NK-92 treated with Interleukin-12 subunit alpha and Interleukin-12 subunit beta, amount 100 ng/mL, for 24 hours (cell line): ENCODE measurements around the gene KANSL1.
"Not testable (repeated sequence)": the region's sequence is repeated elsewhere in the genome, so short reads cannot be mapped to it uniquely, and the experiment has no call there.

Experiments
- DNase-seq: peaks from one replicate; lab custom pipeline; 2025; lab: John Stamatoyannopoulos, UW

The KANSL1 gene

GRCh38 chr17:46020023-46020761 is 173.0 kb downstream of the KANSL1 start:
- DNase-seq, result peak; percentile 59

DNA sequence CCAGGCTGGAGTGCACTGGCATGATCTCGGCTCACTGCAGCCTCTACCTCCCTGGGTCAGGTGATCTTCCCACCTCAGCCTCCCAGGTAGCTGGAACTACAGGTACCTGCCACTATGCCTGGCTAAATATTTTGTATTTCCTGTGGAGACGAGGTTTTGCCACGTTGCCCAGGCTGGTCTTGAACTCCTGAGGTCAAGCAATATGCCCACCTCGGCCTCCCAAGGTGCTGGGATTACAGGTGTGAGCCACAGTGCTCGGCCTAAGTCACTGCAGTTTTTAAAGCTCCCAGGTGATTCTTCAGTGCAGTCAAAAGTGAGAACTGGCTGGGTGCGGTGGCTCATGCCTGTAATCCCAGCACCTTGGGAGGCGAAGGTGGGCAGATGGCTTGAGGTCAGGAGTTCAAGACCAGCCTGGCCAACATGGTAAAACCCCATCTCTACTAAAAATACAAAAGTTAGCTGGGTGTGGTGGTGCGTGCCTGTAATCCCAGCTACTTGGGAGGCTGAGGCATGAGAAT is 173.8 kb downstream of the KANSL1 start:
- not testable (repeated sequence) for DNase-seq

DNA sequence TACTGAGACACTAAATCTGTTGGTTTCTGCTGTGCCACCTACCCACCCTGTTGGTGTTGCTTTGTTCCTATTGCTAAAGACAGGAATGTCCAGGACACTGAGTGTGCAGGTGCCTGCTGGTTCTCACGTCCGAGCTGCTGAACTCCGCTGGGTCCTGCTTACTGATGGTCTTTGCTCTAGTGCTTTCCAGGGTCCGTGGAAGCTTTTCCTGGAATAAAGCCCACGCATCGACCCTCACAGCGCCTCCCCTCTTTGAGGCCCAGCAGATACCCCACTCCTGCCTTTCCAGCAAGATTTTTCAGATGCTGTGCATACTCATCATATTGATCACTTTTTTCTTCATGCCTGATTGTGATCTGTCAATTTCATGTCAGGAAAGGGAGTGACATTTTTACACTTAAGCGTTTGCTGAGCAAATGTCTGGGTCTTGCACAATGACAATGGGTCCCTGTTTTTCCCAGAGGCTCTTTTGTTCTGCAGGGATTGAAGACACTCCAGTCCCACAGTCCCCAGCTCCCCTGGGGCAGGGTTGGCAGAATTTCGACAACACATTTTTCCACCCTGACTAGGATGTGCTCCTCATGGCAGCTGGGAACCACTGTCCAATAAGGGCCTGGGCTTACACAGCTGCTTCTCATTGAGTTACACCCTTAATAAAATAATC is 179.6 kb downstream of the KANSL1 start:
- DNase-seq, result no peak

- no peak for DNase-seq
These were observed 180.1 kb downstream of the KANSL1 start for GRCh38 chr17:46013127-46013501.

GRCh38 chr17:46012506-46013079 is 180.6 kb downstream of the KANSL1 start:
- DNase-seq, result no peak

DNA sequence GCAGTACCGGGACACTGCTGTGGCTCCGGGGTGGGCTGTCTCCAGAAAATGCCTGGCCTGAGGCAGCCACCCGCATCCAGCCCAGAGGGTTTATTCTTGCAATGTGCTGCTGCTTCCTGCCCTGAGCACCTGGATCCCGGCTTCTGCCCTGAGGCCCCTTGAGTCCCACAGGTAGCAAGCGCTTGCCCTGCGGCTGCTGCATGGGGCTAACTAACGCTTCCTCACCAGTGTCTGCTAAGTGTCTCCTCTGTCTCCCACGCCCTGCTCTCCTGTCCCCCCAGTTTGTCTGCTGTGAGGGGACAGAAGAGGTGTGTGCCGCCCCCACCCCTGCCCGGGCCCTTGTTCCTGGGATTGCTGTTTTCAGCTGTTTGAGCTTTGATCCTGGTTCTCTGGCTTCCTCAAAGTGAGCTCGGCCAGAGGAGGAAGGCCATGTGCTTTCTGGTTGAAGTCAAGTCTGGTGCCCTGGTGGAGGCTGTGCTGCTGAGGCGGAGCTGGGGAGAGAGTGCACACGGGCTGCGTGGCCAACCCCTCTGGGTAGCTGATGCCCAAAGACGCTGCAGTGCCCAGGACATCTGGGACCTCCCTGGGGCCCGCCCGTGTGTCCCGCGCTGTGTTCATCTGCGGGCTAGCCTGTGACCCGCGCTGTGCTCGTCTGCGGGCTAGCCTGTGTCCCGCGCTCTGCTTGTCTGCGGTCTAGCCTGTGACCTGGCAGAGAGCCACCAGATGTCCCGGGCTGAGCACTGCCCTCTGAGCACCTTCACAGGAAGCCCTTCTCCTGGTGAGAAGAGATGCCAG is 181.3 kb downstream of the KANSL1 start:
- DNase-seq, result no peak

- no peak for DNase-seq
These were observed 182.5 kb downstream of the KANSL1 start for GRCh38 chr17:46010597-46011186.

DNA sequence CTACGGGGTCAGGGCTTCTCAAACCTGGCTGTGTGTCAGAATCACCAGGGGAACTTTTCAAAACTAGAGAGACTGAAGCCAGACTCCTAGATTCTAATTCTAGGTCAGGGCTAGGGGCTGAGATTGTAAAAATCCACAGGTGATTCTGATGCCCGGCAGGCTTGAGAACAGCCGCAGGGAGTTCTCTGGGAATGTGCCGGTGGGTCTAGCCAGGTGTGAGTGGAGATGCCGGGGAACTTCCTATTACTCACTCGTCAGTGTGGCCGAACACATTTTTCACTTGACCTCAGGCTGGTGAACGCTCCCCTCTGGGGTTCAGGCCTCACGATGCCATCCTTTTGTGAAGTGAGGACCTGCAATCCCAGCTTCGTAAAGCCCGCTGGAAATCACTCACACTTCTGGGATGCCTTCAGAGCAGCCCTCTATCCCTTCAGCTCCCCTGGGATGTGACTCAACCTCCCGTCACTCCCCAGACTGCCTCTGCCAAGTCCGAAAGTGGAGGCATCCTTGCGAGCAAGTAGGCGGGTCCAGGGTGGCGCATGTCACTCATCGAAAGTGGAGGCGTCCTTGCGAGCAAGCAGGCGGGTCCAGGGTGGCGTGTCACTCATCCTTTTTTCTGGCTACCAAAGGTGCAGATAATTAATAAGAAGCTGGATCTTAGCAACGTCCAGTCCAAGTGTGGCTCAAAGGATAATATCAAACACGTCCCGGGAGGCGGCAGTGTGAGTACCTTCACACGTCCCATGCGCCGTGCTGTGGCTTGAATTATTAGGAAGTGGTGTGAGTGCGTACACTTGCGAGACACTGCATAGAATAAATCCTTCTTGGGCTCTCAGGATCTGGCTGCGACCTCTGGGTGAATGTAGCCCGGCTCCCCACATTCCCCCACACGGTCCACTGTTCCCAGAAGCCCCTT is 183.3 kb downstream of the KANSL1 start:
- no peak for DNase-seq

- no peak for DNase-seq
These were observed 184.6 kb downstream of the KANSL1 start for GRCh38 chr17:46008591-46008990.

DNA sequence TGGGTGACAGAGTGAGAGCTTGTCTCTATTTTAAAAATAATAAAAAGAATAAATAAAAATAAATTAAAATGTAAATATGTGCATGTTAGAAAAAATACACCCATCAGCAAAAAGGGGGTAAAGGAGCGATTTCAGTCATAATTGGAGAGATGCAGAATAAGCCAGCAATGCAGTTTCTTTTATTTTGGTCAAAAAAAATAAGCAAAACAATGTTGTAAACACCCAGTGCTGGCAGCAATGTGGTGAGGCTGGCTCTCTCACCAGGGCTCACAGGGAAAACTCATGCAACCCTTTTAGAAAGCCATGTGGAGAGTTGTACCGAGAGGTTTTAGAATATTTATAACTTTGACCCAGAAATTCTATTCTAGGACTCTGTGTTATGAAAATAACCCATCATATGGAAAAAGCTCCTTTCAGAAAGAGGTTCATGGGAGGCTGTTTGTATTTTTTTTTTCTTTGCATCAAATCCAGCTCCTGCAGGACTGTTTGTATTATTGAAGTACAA is 185.7 kb downstream of the KANSL1 start:
- DNase-seq, result no peak

DNA sequence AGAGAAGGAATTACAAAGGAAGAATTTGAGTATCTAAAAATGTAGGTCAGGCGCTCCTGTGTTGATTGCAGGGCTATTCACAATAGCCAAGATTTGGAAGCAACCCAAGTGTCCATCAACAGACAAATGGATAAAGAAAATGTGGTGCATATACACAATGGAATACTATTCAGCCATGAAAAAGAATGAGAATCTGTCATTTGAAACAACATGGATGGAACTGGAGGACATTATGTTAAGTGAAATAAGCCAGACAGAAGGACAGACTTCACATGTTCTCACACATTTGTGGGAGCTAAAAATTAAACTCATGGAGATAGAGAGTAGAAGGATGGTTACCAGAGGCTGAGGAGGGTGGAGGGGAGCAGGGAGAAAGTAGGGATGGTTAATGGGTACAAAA is 187.1 kb downstream of the KANSL1 start:
- not testable (repeated sequence) for DNase-seq

DNA sequence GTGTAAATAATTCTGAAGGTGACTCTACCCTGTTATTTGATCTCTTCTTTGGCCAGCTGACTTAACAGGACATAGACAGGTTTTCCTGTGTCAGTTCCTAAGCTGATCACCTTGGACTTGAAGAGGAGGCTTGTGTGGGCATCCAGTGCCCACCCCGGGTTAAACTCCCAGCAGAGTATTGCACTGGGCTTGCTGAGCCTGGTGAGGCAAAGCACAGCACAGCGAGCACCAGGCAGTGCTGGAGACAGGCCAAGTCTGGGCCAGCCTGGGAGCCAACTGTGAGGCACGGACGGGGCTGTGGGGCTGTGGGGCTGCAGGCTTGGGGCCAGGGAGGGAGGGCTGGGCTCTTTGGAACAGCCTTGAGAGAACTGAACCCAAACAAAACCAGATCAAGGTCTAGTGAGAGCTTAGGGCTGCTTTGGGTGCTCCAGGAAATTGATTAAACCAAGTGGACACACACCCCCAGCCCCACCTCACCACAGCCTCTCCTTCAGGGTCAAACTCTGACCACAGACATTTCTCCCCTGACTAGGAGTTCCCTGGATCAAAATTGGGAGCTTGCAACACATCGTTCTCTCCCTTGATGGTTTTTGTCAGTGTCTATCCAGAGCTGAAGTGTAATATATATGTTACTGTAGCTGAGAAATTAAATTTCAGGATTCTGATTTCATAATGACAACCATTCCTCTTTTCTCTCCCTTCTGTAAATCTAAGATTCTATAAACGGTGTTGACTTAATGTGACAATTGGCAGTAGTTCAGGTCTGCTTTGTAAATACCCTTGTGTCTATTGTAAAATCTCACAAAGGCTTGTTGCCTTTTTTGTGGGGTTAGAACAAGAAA is 189.1 kb downstream of the KANSL1 start:
- DNase-seq, result no peak

DNA sequence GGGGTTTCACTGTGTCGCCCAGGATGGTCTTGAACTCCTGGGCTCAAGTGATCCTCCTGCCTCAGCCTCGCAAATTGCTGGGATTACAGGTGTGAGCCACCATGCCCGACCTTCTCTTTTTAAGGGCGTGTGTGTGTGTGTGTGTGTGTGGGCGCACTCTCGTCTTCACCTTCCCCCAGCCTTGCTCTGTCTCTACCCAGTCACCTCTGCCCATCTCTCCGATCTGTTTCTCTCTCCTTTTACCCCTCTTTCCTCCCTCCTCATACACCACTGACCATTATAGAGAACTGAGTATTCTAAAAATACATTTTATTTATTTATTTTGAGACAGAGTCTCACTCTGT is 190.3 kb downstream of the KANSL1 start:
- no peak for DNase-seq

GRCh38 chr17:46002311-46002972 is 190.8 kb downstream of the KANSL1 start:
- DNase-seq, result peak; percentile 29

DNA sequence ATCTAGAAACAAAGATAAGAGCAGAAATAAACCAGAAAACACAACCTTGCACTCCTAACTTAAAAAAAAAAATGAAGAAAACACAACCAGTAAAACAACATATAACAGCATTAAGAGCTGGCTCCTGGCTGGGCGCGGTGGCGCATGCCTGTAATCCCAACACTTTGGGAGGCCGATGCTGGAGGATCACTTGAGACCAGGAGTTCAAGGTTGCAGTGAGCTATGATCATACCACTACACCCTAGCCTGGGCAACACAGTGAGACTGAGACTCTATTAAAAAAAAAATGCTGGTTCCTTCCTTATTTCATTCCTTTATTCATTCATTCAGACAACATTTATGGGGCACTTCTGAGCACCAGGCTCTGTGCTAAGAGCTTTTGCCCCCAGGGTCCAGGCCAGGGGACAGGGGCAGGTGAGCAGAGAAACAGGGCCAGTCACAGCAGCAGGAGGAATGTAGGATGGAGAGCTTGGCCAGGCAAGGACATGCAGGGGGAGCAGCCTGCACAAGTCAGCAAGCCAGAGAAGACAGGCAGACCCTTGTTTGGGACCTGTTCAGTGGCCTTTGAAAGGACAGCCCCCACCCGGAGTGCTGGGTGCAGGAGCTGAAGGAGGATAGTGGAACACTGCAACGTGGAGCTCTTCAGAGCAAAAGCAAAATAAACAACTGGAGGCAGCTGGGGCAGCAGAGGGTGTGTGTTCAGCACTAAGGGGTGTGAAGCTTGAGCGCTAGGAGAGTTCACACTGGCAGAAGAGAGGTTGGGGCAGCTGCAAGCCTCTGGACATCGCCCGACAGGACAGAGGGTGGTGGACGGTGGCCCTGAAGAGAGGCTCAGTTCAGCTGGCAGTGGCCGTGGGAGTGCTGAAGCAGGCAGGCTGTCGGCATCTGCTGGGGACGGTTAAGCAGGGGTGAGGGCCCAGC is 191.6 kb downstream of the KANSL1 start:
- DNase-seq, result no peak

DNA sequence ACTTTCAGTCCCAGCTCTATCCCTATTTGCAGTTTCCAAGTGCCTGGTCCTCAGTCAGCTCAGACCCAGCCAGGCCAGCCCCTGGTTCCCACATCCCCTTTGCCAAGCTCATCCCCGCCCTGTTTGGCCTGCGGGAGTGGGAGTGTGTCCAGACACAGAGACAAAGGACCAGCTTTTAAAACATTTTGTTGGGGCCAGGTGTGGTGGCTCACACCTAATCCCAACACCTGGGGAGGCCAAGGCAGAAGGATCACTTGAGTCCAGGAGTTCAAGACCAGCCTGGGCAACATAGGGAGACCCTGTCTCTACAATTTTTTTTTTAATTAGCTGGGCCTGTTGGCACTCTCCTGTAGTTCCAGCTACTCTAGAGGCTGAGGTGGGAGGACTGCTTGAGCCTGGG is 192.5 kb downstream of the KANSL1 start:
- no peak for DNase-seq

DNA sequence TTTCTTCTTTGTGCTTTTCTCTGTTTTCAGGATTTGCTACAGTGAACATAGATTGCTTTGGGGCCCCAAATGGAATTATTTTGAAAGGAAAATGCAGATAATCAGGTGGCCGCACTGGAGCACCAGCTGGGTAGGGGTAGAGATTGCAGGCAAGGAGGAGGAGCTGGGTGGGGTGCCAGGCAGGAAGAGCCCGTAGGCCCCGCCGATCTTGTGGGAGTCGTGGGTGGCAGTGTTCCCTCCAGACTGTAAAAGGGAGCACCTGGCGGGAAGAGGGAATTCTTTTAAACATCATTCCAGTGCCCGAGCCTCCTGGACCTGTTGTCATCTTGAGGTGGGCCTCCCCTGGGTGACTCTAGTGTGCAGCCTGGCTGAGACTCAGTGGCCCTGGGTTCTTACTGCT is 192.9 kb downstream of the KANSL1 start:
- no peak for DNase-seq

GRCh38 chr17:45999900-46000290 is 193.3 kb downstream of the KANSL1 start:
- no peak for DNase-seq
